ENCODE measurements around the gene C1QTNF6.
"Not testable (repeated sequence)": the region's sequence is repeated elsewhere in the genome, so short reads cannot be mapped to it uniquely, and the experiment has no call there.

C1QTNF6 gene

GRCh38 chr22:37207981-37208380, 19.9 kb upstream of the C1QTNF6 start:
- no peak for DNase-seq (ENCODE audit: low read depth in 3 of 3, low spot score in 1 of 3)

- no peak for DNase-seq (ENCODE audit: low read depth in 3 of 3, low spot score in 1 of 3)
Observed at GRCh38 chr22:37206841-37207821, 19.1 kb upstream of the C1QTNF6 start.

GRCh38 chr22:37206118-37206840, 18.2 kb upstream of the C1QTNF6 start:
- no peak for DNase-seq (ENCODE audit: low read depth in 3 of 3, low spot score in 1 of 3)

- DNase-seq (ENCODE audit: low read depth in 3 of 3, low spot score in 1 of 3) = no peak
Observed at GRCh38 chr22:37205046-37205445, 17.0 kb upstream of the C1QTNF6 start.

GRCh38 chr22:37204045-37204655, 16.1 kb upstream of the C1QTNF6 start:
- DNase-seq (ENCODE audit: low read depth in 3 of 3, low spot score in 1 of 3) = no peak

GRCh38 chr22:37203354-37204044, 15.5 kb upstream of the C1QTNF6 start:
- DNase-seq (ENCODE audit: low read depth in 3 of 3, low spot score in 1 of 3) = no peak

GRCh38 chr22:37202716-37203115, 14.7 kb upstream of the C1QTNF6 start:
- no peak for DNase-seq (ENCODE audit: low read depth in 3 of 3, low spot score in 1 of 3)

GRCh38 chr22:37202001-37202555, 14.0 kb upstream of the C1QTNF6 start:
- no peak for DNase-seq (ENCODE audit: low read depth in 3 of 3, low spot score in 1 of 3)

GRCh38 chr22:37201443-37201820, 13.4 kb upstream of the C1QTNF6 start:
- not testable (repeated sequence) for DNase-seq (ENCODE audit: low read depth in 3 of 3, low spot score in 1 of 3)

GRCh38 chr22:37199760-37200108, 11.7 kb upstream of the C1QTNF6 start:
- no peak for DNase-seq (ENCODE audit: low read depth in 3 of 3, low spot score in 1 of 3)

- peak; percentile 97 to 100 (median 99) for DNase-seq (ENCODE audit: low read depth in 3 of 3, low spot score in 1 of 3)
Observed at GRCh38 chr22:37199103-37199759, 11.2 kb upstream of the C1QTNF6 start.

- DNase-seq (ENCODE audit: low read depth in 3 of 3, low spot score in 1 of 3) = peak; percentile 71 to 97 (median 79)
Observed at GRCh38 chr22:37198258-37199102, 10.4 kb upstream of the C1QTNF6 start.

- DNase-seq (ENCODE audit: low read depth in 3 of 3, low spot score in 1 of 3) = no peak
Observed at GRCh38 chr22:37197451-37198257, 9.6 kb upstream of the C1QTNF6 start.

GRCh38 chr22:37196539-37197450, 8.7 kb upstream of the C1QTNF6 start:
- no peak for DNase-seq (ENCODE audit: low read depth in 3 of 3, low spot score in 1 of 3)

GRCh38 chr22:37195921-37196320, 7.9 kb upstream of the C1QTNF6 start:
- no peak for DNase-seq (ENCODE audit: low read depth in 3 of 3, low spot score in 1 of 3)

GRCh38 chr22:37194750-37195149, 6.7 kb upstream of the C1QTNF6 start:
- DNase-seq (ENCODE audit: low read depth in 3 of 3, low spot score in 1 of 3) = no peak

GRCh38 chr22:37193629-37194191, 5.7 kb upstream of the C1QTNF6 start:
- DNase-seq (ENCODE audit: low read depth in 3 of 3, low spot score in 1 of 3) = no peak

Data from stimulated activated CD4-positive, alpha-beta T cell treated with anti-CD3 and anti-CD28 coated beads, TNF-alpha, amount 100 ng/mL, for 1 hour (primary cell).